ENCODE data around the gene TNS2.

TNS2 gene

DNA sequence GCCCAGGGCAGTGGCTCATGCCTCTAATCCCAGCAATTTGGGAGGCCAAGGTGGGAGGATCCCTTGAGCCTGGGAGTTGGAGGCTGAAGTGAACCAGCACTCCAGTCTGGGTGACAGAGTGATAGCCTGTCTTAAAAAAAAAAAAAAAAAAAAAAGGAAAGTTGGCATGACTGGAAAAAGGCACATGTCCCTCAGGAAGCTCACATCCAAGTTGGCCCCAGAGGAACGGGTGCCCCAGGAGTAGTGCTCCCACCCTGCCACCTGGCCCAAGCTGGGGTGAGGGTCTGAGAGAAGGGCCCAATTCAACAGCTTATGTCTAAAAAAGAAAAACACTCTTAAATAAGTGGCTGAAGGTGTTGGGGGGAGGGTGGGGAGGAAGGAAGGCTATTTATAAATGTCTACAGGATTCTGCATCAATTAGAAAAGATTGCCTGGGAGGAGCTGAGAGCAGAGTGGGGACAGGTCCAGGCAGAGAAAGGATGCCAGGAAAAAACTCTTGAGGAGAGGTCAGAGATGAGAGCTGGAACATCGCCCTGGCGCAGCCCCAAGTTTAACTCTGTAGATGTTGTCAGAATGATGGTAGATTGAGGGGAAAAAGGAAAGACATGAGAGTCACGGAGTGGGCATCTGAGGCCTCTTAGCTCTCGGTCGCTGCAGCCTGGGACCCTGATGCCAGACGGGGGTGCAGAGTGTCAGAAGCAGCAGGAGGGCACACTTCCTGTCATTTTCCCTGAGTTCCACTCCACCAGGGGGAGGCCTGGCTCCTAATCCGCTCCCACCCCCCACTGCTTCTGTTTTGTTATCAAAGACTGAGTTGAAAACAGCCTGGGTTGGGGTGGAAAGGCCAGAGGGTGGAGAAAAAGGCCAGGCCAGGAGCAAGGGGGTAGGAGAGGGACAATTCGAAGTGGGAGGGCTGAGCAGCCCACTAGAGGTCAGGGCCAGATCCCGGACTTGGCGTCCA is 22.0 kb downstream of the TNS2 start:
- Histone ChIP-seq H3K36me3 (ENCODE audit: control insufficient read depth in 2 of 2, insufficient read depth in 1 of 2, low read length in 2 of 2) (peaks cover 0 to 58% of the 10 kb centered on the region in 2 experiments; a peak in 2 of 3 replicates), H3K4me1 (ENCODE audit: control insufficient read depth, insufficient read depth, low read length) (0 out of 2 replicates have a peak, but pooled peaks cover 2% of the 10 kb centered on the region), H3K27ac (ENCODE audit: extremely low read depth, low read depth, low read length) (no peak overlapping the region), H3K9me3 (ENCODE audit: control insufficient read depth, insufficient read depth, low read depth, low read length) (no peaks in the 10 kb centered on the region), H3K4me3 (ENCODE audit: low read depth, low read length) (no peak overlapping the region)
- CTCF ChIA-PET = interaction anchor here (0.6 to 11.5 kb wide), 4 partner anchors 10 to 29 kb away, joined by 3 to 264 read pairs (median 3); partner anchors contain the start of genes IGFBP6 and SOAT2
- POLR2A ChIA-PET = interaction anchor here (0.6 to 1.0 kb wide), 2 partner anchors 9 to 115 kb away, joined by 3 read pairs; no protein-coding TSS in a partner anchor
- TF ChIP-seq GLIS1 (tag by site-specific recombination; IDR thresholded peaks at IDR 0.05) (peak; percentile 78), ZNF677 (tag by site-specific recombination; IDR thresholded peaks at IDR 0.05) (no peak), GLIS2 (tag by site-specific recombination; IDR thresholded peaks at IDR 0.05) (no peak), ZNF571 (tag by site-specific recombination; IDR thresholded peaks at IDR 0.05) (no peak), ZIC2 (tag by site-specific recombination; IDR thresholded peaks at IDR 0.05) (peak; percentile 83), KLF9 (tag by site-specific recombination; IDR thresholded peaks at IDR 0.05; ENCODE audit: low read depth) (no peak), RBAK (tag by site-specific recombination; IDR thresholded peaks at IDR 0.05) (no peak)
- TF ChIP-seq, protein P1, sequence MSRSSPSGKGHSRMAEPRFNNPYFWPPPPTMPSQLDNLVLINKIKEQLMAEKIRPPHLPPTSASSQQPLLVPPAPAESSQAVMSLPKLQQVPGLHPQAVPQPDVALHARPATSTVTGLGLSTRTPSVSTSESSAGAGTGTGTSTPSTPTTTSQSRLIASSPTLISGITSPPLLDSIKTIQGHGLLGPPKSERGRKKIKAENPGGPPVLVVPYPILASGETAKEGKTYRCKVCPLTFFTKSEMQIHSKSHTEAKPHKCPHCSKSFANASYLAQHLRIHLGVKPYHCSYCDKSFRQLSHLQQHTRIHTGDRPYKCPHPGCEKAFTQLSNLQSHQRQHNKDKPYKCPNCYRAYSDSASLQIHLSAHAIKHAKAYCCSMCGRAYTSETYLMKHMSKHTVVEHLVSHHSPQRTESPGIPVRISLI (tag by site-specific recombination; IDR thresholded peaks at IDR 0.05) = 0 out of 2 replicates have a peak, but pooled peaks have one; percentile 35

DNA sequence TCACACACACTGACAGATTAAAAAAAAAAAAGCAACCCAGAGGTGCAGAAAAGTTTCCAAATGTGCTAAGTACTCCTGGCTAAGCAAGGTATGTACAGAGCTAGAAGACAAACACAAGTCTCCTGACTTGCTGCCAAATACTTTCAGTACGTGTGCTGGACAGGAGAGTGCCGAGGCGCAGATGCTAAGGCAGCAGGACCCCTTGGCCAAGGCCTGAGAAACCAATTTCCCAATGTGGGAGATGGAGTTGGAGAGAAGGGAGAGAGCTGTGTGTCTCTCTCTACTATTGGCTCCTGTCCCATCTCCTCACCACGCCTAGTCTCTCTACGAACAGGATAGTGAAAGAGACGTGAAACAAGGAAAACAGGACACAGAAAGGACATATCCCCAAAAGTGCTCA is 24.0 kb downstream of the TNS2 start:
- H3K36me3 ChIP-seq (ENCODE audit: control insufficient read depth in 2 of 2, insufficient read depth in 1 of 2, low read length in 2 of 2) = peaks cover 0 to 55% of the 10 kb centered on the region in 2 experiments; a peak in 2 of 3 replicates
- H3K4me1 ChIP-seq (ENCODE audit: control insufficient read depth, insufficient read depth, low read length) = 0 out of 2 replicates have a peak, but pooled peaks cover 2% of the 10 kb centered on the region

DNA sequence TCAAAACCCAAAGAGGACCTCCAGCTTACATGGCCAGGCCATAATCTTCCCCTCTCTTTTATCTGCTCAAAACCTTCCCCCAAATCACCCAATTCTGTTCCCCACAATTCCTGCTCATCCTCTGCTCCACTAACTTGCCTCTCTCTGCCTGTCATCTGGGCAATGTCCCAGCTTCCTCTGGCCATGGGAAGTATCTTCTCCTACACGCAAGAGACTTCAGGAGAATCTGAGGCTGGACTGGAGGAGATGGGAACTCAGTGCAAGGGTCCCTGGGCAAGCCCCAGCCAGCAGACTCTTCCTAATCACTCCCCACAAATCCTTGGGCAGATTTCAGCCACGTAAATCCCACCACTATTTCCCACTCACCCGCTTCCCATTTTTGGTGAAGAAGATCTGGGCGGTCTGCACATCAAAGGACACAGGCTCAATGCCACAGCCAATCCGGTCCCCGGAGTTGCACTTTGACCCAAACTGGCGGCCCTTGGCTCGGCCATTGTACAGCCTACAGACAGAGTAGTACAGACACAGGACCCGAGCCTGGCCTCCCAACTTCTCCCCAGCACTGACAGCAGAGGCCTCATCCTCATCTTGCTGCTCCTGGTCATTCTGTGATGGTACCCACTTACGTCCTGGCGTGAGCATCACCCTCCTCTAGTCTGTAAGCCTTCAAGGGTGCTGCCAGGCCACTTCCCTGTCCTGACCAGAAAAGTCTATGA is 24.6 kb downstream of the TNS2 start:
- ChIA-PET POLR2A (interaction anchor here (0.7 kb wide), 1 partner anchor 1903 kb away, joined by 8 read pairs; no protein-coding TSS in a partner anchor), CTCF (interaction anchor here (1.2 to 7.0 kb wide), 2 partner anchors 9 kb away, joined by 8 to 78 read pairs; no protein-coding TSS in a partner anchor)
- no peak overlapping the region for H3K4me3 ChIP-seq (ENCODE audit: low read depth, low read length)
- no peak overlapping the region for H3K27ac ChIP-seq (ENCODE audit: extremely low read depth, low read depth, low read length)
- peaks cover 0 to 55% of the 10 kb centered on the region in 2 experiments; a peak in 2 of 3 replicates for H3K36me3 ChIP-seq (ENCODE audit: control insufficient read depth in 2 of 2, insufficient read depth in 1 of 2, low read length in 2 of 2)
- 0 out of 2 replicates have a peak, but pooled peaks cover 2% of the 10 kb centered on the region for H3K4me1 ChIP-seq (ENCODE audit: control insufficient read depth, insufficient read depth, low read length)
- no peaks in the 10 kb centered on the region for H3K9me3 ChIP-seq (ENCODE audit: control insufficient read depth, insufficient read depth, low read depth, low read length)
- no peak for TF ChIP-seq ZNF202 (tag by site-specific recombination; IDR thresholded peaks at IDR 0.05; ENCODE audit: borderline replicate concordance)
- TF ChIP-seq, protein P2, sequence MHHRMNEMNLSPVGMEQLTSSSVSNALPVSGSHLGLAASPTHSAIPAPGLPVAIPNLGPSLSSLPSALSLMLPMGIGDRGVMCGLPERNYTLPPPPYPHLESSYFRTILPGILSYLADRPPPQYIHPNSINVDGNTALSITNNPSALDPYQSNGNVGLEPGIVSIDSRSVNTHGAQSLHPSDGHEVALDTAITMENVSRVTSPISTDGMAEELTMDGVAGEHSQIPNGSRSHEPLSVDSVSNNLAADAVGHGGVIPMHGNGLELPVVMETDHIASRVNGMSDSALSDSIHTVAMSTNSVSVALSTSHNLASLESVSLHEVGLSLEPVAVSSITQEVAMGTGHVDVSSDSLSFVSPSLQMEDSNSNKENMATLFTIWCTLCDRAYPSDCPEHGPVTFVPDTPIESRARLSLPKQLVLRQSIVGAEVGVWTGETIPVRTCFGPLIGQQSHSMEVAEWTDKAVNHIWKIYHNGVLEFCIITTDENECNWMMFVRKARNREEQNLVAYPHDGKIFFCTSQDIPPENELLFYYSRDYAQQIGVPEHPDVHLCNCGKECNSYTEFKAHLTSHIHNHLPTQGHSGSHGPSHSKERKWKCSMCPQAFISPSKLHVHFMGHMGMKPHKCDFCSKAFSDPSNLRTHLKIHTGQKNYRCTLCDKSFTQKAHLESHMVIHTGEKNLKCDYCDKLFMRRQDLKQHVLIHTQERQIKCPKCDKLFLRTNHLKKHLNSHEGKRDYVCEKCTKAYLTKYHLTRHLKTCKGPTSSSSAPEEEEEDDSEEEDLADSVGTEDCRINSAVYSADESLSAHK (tag by site-specific recombination; IDR thresholded peaks at IDR 0.05) = no peak
- TF ChIP-seq, protein P3, sequence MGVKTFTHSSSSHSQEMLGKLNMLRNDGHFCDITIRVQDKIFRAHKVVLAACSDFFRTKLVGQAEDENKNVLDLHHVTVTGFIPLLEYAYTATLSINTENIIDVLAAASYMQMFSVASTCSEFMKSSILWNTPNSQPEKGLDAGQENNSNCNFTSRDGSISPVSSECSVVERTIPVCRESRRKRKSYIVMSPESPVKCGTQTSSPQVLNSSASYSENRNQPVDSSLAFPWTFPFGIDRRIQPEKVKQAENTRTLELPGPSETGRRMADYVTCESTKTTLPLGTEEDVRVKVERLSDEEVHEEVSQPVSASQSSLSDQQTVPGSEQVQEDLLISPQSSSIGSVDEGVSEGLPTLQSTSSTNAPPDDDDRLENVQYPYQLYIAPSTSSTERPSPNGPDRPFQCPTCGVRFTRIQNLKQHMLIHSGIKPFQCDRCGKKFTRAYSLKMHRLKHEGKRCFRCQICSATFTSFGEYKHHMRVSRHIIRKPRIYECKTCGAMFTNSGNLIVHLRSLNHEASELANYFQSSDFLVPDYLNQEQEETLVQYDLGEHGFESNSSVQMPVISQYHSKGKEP (tag by site-specific recombination; IDR thresholded peaks at IDR 0.05) = no peak
- TF ChIP-seq ZNF140 (tag by site-specific recombination; IDR thresholded peaks at IDR 0.05) = 0 out of 2 replicates have a peak, but pooled peaks have one; percentile 6
- TF ChIP-seq ZNF16 (tag by site-specific recombination; IDR thresholded peaks at IDR 0.05; ENCODE audit: low read depth) = no peak
- TF ChIP-seq KLF9 (tag by site-specific recombination; IDR thresholded peaks at IDR 0.05; ENCODE audit: low read depth) = no peak
- TF ChIP-seq, protein P4, sequence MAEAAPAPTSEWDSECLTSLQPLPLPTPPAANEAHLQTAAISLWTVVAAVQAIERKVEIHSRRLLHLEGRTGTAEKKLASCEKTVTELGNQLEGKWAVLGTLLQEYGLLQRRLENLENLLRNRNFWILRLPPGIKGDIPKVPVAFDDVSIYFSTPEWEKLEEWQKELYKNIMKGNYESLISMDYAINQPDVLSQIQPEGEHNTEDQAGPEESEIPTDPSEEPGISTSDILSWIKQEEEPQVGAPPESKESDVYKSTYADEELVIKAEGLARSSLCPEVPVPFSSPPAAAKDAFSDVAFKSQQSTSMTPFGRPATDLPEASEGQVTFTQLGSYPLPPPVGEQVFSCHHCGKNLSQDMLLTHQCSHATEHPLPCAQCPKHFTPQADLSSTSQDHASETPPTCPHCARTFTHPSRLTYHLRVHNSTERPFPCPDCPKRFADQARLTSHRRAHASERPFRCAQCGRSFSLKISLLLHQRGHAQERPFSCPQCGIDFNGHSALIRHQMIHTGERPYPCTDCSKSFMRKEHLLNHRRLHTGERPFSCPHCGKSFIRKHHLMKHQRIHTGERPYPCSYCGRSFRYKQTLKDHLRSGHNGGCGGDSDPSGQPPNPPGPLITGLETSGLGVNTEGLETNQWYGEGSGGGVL (tag by site-specific recombination; IDR thresholded peaks at IDR 0.05) = no peak

More for the DNA sequence above, 24.0 kb downstream of the TNS2 start:
- Histone ChIP-seq H3K4me3 (ENCODE audit: low read depth, low read length) (no peak overlapping the region), H3K9me3 (ENCODE audit: control insufficient read depth, insufficient read depth, low read depth, low read length) (no peaks in the 10 kb centered on the region), H3K27ac (ENCODE audit: extremely low read depth, low read depth, low read length) (no peak overlapping the region)
- ChIA-PET POLR2A (interaction anchor here (0.7 to 1.0 kb wide), 2 partner anchors 25 to 1904 kb away, joined by 3 to 8 read pairs; no protein-coding TSS in a partner anchor), CTCF (interaction anchor here (1.2 kb wide), 1 partner anchor 8 kb away, joined by 8 read pairs; no protein-coding TSS in a partner anchor)
- TF ChIP-seq, protein P5, sequence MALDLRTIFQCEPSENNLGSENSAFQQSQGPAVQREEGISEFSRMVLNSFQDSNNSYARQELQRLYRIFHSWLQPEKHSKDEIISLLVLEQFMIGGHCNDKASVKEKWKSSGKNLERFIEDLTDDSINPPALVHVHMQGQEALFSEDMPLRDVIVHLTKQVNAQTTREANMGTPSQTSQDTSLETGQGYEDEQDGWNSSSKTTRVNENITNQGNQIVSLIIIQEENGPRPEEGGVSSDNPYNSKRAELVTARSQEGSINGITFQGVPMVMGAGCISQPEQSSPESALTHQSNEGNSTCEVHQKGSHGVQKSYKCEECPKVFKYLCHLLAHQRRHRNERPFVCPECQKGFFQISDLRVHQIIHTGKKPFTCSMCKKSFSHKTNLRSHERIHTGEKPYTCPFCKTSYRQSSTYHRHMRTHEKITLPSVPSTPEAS (tag by site-specific recombination; IDR thresholded peaks at IDR 0.05) = peak; percentile 74
- no peak for TF ChIP-seq ZNF629 (tag by site-specific recombination; IDR thresholded peaks at IDR 0.05)
